ENCODE data around the gene CTSE.

The CTSE gene

GRCh38 chr1:205967554-205968335 is 56.0 kb downstream of the CTSE start:
- DNase-seq: no peak

DNA sequence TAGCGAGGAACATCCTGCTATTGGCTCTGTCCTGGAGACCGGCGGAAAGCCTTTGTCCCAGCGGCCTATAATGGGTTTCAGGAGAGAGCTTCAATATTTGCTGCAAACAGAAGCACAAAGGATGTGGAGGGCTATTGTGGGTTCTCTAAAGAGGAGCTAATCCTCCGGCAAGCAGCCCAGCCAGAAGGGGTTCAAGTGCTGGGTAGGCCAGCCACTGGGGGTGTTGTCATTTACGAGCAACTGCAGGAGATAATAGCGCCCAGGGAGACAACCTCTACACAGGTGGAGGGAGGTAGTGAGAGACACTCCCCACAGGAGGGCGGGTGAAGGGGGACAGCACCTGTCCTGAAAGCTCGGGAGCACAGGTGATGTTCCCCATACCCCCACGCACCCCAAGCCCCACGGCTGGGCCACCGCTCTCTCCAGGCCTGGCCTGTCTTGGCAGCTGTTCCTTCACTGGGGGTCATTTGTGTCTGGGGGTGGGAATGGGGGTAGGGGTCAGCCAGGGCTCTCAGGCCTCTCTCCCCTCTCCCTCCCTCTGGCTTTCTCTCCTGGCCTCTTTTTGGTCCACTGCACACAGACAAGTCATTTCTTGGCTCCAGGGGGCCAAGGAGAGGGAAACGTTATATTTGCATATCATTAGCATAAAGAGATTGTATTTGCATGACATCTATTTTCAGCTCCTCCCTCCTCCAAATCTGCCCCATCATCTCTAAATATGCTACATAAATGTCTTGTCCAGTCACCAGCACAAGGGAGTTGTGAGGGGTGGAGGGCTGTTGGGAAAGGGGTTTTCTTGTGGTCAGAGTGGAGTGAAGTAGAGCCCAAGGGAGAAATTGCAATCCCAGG is 58.4 kb downstream of the CTSE start:
- no peak for DNase-seq

DNA sequence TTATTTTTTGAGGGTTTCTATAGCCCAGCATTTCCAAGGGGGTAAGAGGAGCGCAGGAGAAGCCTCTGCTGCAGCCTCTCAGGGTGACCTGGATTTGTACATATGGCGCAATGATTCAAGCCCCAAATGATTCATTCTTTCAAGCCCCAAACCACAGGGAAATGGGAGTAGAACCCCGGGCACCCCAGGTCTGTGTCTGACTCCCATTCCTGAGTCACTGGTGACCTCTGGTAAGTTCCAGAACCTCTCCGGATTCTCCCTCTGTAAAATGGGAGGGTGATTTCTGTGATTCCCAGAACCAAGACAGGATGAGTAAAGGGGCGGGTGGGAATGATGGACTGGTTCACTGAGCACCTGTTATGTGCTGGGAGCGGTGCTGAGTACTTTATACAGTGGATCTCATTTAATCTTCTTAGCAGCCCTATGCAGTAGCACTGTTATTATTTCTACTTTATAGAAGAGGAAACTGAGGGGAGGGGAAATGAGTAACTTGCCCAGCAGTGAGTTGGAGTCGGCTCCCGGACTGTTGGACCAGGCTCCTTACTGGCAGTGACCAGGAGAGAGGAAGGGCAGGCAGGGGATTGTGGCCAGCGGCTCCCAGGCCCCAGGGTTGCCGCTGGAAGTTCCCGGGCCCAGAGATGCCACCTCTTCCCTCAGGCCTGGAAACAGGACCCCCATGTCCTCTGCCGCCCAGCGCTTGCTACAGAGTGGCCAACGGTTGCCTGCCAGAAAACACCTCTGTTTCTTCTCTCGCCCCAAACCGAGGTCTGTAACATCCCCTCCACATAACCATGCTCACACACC is 60.1 kb downstream of the CTSE start:
- DNase-seq: no peak

GRCh38 chr1:205962821-205963221 is 60.9 kb downstream of the CTSE start:
- DNase-seq: no peak

GRCh38 chr1:205961991-205962820 is 61.5 kb downstream of the CTSE start:
- DNase-seq: no peak

GRCh38 chr1:205961405-205961804 is 62.3 kb downstream of the CTSE start:
- no peak for DNase-seq

DNA sequence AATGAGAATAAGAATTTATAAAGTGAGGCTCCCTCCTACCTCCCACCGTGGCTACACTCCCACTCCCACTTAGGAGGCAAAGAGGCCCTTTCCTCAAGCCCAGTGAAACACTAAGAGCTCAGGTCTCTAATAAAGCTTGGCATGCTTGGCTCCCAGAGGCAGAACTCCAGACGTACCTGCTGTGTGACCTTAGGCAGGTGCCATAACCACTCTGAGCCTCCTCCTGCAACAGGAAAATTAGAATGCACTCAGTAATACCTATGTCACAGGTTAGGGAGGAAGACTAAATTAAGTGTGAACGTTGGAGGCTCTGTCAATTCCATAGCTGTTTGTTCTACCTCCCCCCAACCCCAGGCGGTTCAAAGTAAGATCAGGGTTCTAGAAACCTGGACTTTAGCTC is 63.9 kb downstream of the CTSE start:
- no peak for DNase-seq

Data from CD4-positive, alpha-beta T cell treated with Interleukin-4 for 1 hour (primary cell).